ENCODE data around the gene MECP2.

GRCh38 chrX:154002215-154002719 is 95.2 kb downstream of the MECP2 start:
- TF ChIP-seq CTCF (IDR thresholded peaks at IDR 0.05; ENCODE audit: insufficient read depth, low read length, poor library complexity, severe bottlenecking): no peak
- TF ChIP-seq EZH2phosphoT487 (conservative IDR thresholded peaks at IDR 0.05; ENCODE audit: low read length): no peak
